Stimulated activated CD8-positive, alpha-beta memory T cell treated with anti-CD3 and anti-CD28 coated beads, Interleukin-12 subunit alpha, Interleukin-12 subunit beta, amount 100 ng/mL, for 24 hours (primary cell): Measurements from ENCODE around the gene COLEC12.

ENCODE experiments used
- DNase-seq: peaks from one replicate; pipeline ENCODE4 v3.0.0-alpha.2; 2020; ENCODE audit errors: extremely low read depth

The COLEC12 gene

DNA sequence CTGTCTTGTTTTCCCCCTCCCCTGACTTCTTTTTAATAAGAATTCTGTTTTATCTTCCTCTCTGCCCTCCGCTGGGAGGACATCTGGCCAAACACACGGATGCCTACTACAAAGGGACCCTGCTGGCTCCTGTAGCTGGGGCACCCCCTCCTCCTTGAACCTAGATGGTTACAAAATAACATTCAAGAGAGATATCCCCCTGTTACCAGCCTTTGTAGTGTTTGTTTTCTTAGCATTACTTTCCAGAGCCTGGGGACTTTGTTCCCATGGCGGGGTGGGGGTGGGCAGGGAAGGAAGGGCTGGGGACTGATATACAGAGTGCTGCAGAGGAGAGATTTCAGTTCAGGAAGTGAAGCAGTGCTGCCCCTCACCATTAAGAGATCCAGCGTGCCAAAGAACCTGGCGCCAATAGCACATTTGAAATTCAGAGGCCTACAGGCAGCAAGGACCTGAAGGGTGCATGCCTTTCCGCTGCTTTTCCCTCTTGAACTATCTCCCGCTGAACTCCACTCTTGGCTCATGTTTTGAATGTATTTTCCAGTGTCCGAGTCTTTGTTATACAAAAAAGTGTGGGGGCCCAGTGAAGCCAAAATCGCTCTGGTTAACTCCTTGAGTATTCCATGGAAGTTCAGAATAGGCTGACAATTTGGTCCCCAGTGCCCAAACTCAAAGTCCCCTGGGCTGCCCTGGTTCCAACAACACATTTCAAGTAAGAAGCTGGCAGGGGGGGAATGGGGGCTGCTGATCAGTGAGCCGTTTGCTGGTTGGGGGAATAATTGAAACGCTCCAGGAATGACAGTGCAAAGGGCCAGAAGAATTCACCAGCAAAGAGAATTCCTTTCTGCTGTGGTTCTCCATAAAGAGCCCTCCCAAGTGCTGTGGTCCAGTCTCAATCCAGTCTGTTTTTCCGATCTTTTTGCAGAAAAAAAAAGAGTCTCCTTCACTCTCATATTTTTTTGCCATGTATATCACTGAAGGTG is 137.9 kb downstream of the COLEC12 start:
- no peak for DNase-seq

DNA sequence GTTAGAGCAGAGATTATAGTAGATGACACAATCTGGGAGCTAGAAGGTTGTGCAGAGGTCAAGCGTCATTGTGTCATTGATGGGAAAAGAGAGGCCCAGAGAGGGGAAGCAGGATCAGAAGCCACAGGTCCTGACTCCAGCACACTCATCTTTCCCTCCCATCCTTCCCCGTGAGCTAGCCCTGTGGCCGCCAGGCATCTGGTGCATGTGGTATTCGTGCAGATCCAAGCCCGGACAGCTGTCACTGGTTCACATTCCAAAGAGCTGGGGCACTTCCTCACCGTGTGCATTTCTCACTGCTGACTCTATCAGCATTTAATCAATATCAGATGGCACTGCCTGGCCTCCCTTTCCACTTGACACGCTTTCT is 138.6 kb downstream of the COLEC12 start:
- DNase-seq = no peak

DNA sequence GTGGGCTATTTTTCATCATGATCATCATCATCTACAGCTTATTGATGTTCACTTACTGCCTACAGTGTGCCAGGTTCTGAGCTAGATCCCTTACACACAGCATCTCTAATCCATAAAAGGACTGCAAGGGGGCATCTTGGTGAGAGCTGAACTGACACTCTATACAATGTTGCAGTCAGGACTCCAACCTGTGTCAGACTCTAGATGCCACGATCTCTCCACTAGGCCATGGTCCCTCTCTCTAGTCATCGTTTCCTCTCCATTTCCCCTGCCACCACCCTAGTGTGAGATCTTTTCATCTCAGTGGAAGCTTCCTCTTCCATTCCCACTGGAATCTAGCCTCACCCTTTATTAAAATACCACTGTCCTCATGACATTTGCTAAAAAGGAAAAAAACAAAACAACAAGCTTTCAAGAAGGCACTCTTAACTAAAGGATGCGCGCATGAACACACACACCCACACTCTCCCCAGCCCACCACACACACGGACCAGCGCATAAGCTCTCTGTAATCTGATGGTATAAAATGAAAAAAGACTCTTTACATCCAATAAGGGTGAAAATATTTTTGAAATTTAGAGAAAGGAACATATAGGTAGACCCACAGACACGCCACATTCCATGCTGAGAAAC is 139.3 kb downstream of the COLEC12 start:
- no peak for DNase-seq

DNA sequence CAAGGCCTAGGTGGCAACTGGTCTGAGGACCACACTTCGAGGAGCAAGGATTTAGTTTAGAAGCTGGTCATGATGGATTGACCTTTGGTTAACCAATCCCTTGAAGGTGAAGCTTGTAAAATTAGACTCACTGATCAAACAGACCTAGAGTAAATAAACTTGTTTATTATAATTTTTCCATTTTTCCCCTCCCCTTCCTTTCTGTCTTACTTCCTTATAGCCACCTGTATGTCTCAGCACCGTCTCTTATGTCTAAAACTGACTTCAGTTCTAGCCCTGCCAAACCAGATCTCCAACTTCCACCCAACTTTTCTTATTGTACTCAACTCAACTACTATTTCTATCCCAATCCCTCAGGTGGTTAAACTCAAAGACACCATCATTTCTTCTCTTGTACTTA is 139.8 kb downstream of the COLEC12 start:
- no peak for DNase-seq

DNA sequence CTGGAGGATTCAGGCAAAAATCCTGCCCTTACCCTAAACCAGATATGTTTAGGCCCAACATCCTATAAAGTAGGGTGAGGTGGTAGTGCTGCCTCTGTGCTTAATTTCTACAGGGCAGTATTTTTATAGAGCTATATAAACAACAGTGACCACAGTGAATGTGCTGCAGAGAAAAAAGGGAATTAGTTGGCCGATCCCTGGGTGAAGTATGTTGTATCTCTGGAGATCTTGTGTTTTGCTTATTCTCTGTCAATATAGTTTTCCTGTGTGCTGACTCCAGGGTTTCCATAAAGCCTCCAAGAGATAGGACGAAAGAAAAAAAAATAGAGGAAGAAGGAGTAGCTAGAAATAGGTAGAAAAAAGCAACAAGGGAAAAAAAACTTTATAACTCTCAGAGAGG is 143.7 kb downstream of the COLEC12 start:
- DNase-seq = no peak

DNA sequence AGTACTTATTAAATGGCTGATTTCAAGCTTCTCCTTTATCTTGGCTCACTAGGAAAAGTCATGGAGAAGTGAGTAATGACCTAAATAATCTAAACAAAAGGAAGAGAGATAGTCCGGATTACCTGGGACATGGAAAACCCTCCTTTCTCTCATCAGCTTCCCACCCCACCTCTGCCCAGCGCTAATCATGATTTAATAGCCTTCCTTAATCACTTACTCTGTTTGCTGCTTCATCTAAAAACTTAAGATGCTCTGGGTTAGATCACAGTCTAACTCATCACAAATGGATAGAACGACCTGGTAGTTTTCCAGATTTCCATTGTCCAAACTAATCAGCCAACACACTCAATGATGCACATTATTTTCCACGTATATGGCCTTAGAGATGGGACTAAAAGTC is 144.8 kb downstream of the COLEC12 start:
- DNase-seq = no peak

DNA sequence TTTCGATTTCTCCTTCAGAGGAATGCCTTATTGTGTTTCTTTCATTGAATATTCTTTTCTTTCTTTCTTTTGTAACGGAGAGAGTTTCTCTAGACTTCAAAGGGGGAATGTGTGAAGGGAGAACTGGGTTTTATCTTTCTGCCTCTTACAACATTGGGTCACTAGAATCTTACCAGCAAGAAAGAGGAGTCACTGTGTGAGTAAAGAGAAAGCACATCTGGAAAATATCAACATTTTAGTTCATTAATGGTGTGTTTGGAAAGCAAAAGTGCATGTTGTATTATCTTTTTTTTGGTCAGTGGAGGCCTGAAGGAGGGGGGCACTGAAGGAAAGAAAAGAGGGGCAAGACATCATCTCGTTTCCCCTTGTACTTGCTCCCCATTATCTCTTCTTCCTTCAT is 146.0 kb downstream of the COLEC12 start:
- no peak for DNase-seq

DNA sequence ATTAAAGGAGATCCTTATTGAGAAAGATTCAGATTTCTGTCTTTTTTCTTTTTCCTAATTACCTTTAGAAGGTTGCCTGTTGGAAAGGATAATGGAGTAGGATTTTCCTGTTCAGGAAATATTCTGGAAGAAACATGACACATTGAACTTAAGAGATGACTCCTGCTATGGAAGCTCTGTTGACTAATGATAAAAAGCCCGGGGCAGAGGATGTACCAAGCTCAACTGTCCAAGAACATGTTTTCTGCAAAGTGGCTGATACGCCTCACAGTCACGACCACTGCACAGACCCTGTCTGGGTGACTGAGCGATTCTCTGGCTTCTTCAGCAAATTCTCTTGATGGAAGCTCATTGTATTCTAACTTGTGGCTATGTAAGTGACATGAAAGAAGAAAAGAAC is 146.5 kb downstream of the COLEC12 start:
- no peak for DNase-seq

DNA sequence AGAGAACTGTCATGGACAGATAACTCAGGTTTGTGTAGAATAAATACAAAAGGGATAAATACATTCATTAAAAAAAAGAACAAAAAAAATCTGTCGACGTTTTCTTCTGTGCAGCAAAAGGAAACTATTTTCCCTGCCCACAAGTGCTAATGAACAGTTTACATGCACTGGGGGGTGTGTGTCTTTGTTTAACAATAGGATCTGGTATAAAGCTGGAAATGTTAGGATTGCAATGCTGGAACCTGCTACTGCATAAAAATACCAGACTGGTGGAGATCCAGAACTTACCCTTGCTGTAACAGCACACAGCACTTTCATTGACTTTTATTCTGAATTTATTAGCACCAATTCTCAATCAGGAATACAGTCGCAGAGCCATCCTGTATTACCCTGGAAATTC is 148.1 kb downstream of the COLEC12 start:
- DNase-seq = no peak

DNA sequence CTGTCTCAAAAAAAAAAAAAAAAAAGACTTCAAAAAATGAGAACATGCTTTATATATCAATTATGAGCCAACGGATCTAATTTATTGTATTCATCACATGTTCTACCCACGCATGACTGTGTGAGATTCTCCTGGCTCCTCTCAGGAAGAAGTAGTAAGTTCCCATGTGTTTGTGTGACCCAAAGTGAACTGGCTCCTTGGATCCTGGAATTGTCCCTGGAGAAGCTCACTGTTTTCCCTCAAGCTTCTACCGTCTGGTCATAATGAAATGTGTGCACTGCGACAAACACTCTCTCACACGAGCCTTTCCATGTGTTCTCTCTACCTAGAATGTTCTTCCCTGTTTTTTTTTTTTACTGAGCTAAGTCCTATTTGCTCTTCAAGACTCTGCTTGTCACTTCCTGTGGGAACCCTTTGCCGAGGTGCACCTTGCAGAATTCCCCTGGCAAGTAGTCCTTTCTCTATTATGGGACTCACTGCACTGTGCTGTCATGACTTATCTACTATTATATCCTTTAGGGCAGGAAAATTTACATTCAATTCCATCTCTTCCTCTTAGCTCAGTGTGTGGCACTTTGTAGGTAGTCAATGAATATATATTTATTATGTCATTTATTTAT is 149.4 kb downstream of the COLEC12 start:
- DNase-seq = no peak

DNA sequence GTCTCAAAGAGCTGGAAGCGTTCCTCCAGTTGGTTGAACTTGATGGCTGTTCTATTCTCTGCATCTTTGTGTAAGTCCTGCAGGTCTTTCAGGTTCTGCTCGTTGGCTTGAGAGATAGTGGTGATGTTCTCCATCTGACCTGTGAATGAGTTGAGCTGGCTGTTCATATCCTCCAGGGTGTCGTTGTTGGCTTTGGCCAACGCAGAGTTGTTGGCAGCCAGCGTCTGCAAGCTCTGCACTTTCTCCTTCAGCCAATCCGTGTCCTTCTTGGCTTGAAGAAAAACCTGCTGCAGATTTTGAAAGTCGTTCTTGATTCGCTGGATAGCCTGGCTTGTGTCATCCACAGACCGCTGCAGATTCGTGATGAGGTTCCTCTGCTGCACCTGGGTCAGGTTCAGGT is 153.9 kb downstream of the COLEC12 start:
- DNase-seq = no peak

DNA sequence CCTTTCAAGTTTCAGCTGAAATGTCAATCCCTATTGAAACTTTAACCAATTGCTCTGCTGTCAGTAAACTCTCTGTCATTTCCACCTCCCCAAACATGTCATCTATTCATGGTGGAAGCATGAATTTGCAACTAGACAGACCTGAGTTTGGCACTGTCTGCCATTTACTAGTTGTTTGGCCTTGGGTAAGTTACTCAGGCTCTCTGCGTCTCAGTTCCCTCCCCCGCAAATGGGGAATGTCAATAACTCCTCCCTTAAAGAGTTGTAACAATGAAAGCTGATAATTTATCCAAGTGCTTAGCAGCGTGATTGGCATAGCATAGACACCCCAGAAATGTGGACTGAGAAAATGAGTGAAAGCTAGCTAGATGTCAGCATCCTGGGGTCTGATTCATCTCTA is 159.4 kb downstream of the COLEC12 start:
- DNase-seq = no peak

DNA sequence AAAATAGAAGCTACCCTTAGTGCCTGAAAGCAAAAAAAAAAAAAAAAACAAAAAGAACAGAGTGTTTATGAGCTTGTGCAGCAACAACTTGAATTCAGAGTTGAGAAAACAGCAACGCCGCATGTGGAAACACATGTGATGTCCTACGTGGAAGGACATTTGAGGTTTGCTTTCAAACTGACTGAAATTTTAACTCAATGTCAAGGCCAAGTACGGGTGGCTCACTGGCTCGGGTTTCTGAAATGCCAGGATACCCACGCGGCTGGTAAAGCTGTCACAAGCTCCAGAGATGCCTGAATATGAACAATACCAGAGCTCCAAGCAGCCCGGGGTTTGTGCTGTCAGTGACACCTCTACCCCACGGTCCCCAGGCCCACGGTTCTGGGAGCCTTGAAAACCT is 160.5 kb downstream of the COLEC12 start:
- no peak for DNase-seq

DNA sequence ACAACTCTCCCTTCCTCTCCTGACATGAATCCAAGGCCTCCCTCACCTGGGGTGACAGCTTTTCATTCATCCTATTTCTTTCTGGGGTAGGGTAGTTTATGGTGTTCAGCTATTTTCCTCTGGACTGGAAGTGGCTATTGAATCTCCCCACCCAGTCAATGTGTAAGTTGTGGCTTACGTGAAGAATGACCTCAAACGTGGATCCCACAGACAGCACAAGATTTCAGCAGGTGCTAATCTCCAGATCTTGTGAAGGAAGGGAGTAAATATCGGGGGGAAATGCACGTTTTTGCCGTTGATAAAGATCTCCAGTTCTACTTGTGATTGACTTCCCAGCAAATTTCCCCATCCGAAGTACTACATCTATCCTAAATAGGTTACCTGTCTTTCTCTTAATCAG is 161.3 kb downstream of the COLEC12 start:
- DNase-seq = no peak

DNA sequence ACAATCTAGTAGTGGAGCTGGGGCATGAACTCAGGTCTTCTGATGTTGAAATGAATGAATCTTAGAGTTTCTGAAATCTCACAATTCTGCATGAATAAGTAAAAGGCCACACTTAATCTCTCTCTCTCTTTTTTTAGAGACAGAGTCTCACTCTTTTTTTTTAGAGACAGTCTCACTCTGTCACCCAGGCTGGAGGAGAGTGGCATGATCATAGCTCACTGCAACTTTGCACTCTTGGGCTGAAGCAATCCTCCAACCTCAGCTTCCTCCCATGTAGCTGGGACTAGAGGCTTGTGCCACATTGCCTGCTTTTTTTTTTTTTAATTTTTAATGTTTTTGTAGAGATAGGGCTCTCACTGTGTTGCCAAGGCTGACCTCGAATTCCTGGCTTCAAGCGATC is 163.8 kb downstream of the COLEC12 start:
- no peak for DNase-seq

DNA sequence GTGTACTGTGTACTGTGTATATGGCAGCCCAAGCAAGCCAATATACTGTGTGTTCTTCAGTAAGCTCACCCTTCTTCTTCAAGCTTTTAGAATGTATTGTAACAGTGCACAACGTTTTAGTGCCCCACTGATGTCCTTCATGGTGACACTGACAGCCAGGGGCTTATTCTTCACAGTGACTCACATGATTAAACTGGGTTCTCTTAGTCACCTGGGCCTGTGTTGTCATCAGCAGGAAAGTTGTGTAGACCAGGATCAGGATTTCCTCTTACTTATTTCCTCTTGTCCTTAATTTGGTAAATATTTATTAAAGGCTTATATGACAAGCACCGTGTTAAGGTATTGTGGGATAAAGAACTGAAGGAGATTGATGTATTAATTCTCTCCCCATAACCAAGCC is 164.8 kb downstream of the COLEC12 start:
- no peak for DNase-seq

DNA sequence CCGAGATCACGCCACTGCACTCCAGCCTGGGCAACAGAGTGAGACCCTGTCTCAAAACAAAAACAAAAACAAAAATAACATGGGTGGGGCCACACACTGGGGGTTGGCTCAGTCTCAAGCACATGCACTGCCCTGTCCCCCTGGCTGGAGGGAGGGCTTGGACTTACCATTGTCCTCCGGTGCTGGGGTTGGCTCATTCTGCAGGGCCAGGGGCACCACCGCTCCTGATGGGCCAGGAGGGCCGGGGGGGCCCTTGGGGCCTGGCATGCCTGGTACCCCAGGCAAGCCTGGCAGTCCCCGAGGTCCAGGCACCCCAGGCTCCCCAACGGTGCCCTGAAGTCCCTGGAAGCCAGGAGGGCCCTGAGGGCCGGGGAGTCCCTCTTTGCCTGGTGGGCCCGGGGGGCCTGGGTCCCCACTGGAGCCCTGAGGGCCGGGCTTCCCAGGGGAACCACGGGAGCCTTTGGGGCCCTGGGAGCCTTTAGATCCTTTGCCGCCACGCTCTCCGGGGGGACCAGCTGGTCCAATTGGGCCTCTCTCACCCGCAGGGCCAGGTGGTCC is 165.8 kb downstream of the COLEC12 start:
- DNase-seq = no peak

DNA sequence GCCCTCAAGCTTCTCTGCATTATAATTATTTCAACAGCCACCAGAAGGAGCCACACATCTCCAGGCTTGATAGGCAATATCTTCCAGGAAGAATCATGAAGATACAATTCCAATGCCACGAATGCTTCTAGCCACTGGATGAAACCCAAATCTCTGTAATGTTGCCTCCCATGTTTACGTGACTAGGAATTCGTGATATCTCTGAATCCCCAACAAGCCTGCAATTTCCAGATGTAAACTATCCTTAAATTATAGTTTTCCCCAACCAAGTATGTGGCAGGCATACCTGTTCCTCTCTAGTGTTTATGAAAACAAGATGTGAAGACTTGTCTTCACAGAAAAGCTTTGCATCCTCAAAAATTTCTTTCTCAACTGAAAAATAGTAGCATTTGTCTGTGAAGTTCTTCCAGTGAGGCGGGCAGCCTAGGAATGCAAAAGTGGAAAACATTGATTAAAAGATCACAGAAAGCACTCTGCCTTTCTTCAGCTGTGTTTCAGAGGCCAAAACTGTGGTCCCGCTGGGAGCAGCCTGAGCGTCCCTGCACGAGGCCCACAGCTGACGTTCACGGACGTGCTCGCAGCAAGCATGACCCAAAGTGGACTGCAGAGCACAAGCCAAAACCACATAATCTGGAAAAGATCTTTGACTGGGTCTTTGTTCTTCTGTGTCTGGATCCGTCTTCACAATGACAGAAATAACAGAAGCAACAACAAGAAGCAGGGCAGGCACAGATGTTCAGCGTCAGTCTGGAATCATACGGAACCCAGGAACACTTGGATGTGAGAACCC is 167.6 kb downstream of the COLEC12 start:
- DNase-seq = no peak

DNA sequence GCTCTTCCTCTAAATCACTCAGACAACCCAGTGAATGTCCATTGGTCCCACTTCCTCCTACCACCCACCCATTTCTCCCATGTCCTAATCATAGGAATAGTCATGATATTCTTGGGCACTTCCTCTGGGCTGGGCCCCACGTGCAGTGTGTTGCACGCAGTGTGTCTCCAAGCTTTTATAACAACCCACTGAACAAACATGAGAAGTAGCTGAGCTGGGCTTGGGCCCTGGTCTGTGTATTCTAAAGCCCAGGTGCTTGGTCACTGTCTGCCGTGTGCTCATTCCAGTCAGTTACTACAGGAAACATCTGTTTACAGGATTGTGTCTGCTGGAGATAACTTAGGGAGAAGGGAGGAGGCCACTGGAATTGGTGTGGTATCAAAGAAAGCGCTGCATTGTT is 168.5 kb downstream of the COLEC12 start:
- no peak for DNase-seq

DNA sequence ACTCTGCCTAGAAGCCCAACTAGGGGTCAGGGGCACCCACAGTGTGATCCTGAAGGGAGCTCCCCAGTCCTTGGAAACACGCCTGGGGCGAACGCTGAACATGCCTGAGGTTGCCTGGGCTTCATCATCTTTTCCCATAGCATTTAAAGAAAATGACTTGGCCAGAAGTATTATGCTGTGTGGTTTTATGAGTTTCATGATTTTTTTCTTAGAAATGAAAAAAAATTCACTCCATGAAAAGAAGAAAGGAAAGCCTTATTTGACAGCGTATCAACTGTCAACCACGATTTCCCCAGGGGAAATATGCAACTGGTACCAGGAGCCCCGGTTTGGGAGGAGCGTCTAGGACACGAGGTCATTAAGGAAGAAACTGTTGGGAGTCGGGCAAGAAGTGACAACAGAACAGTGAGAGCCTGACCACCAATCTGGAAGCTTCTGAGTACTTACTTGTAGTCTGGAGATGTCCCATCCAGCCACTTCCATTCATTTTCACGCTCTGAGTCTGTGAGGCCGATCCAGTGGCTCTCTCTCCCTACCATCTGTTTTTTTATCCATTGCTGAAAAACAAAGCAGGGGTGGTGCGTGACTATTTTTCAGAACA is 169.2 kb downstream of the COLEC12 start:
- no peak for DNase-seq

DNA sequence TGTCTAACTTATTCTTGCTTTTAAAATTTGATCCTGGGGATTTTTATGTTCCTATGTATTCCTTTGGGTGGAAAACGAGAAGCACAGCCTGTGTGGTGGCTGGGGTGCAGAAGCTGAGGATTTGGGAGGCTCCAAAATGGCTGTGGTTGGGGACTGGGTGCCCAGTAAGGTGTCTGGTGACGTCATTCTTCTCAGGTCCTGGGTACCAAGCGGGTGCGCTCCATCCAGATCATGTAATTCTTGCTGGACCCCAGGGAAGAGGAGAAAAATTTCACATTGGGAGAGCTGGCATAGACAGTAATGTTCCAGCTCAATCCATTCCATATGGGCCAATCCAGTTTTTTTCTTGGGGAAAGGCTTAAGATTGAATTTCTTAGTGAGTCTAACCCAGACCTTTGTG is 171.6 kb downstream of the COLEC12 start:
- DNase-seq = no peak
